Activated T-helper 17 cell treated with anti-CD3 and anti-CD28 coated beads, Interleukin-2, amount 50 U/mL, for 72 hours (primary cell): ENCODE data around the gene PRKCE. TPM values are rescaled to one million over a fixed set of nuclear protein-coding genes. Genes with fewer than 3 reads are reported as not detected.
A peak's percentile ranks its signal among the peaks of the same experiment; 100 is the strongest.

ENCODE experiments used
- ATAC-seq: fragments of 150-1000 bp; cut with Tn5 transposase; replicated peaks from 2 replicates; pipeline ENCODE4 v1.10.0; 2021; ENCODE audit warnings: mild to moderate bottlenecking, moderate library complexity
- H3K27ac Mint-ChIP-seq: one replicate; pipeline ENCODE4 v1.8.0; 2022; ENCODE audit warnings: mixed read lengths
- H3K27me3 Mint-ChIP-seq: one replicate; pipeline ENCODE4 v1.8.0; 2022; ENCODE audit warnings: mixed read lengths
- H3K36me3 Mint-ChIP-seq: one replicate; pipeline ENCODE4 v1.8.0; 2022; ENCODE audit warnings: low read depth, mild to moderate bottlenecking, mixed read lengths
- H3K4me1 Mint-ChIP-seq: one replicate; pipeline ENCODE4 v1.8.0; 2022; ENCODE audit warnings: mixed read lengths
- H3K4me3 Mint-ChIP-seq: one replicate; pipeline ENCODE4 v1.8.0; 2022; ENCODE audit warnings: mild to moderate bottlenecking, mixed read lengths
- H3K9me3 Mint-ChIP-seq: one replicate; pipeline ENCODE4 v1.8.0; 2022; ENCODE audit warnings: mixed read lengths
- total RNA-seq, 2 donors: library from RNA; stranded (reverse); gene quantifications; one replicate each; pipeline ENCODE4 v1.2.3, GENCODE V29; 2022

PRKCE gene
- total RNA-seq, 2 donors from 2014 or later, result 15.9 to 16.6 TPM

DNA sequence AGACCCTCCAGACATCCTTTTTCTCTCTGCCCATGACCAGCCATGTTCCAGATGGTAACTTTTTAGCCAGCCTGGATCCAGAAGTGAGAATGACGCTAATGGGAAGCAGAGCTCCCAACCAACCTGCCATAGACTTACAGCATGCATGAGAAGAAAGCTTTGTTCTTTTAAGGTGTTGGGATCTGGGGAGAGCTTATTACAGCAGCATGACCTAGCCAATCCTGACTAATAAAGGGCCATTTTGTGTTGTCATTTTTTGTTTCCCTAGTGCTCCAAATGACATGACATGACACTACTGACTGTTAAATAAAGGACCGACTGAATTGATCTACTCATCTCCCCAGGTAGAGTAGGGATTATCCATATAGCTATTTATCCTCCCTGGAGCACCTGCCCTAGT, 5.2 kb upstream of the PRKCE start:
- Mint-ChIP-seq H3K27me3 (peaks cover 19% of the 10 kb centered on the region), H3K27ac (no peak overlapping the region), H3K4me3 (no peak overlapping the region), H3K36me3 (peaks cover 6% of the 10 kb centered on the region), H3K4me1 (peaks cover 9% of the 10 kb centered on the region), H3K9me3 (no peaks in the 10 kb centered on the region)
- ATAC-seq, result no peak

GRCh38 chr2:45647356-45647755, 4.1 kb upstream of the PRKCE start:
- Mint-ChIP-seq H3K4me1 (peaks cover 12% of the 10 kb centered on the region), H3K27ac (no peak overlapping the region), H3K9me3 (no peaks in the 10 kb centered on the region), H3K4me3 (no peak overlapping the region), H3K27me3 (peaks cover 9% of the 10 kb centered on the region), H3K36me3 (peaks cover 9% of the 10 kb centered on the region)
- no peak for ATAC-seq

DNA sequence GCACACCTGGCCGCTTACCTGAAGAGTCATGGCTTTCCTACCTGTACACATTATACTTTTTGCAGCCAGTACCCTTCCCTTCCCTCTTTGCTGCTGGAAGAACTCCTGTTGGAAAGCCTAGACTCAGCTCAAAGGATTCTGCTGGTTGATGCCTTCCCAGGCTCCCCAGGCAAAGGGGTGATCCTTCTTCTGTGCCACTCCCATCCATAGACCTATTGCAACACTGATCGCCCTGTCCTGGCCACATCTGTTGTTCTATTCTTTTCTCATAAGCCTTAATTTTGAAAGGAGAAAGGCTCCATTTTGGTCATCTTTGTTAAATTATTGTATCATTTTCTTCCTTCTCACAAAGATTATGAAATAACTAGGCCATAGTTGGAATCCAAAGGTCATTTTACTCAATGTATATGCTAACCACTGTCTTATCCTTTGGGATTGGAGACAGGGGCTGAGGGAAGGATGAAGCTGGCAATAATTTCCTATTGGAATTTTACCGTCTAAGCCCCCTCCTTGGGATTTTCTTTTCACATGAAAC, 3.4 kb upstream of the PRKCE start:
- H3K9me3 Mint-ChIP-seq, result no peaks in the 10 kb centered on the region
- no peak overlapping the region for H3K27ac Mint-ChIP-seq
- H3K4me1 Mint-ChIP-seq, result peaks cover 19% of the 10 kb centered on the region
- H3K4me3 Mint-ChIP-seq, result no peak overlapping the region
- H3K27me3 Mint-ChIP-seq, result peaks cover 6% of the 10 kb centered on the region
- H3K36me3 Mint-ChIP-seq, result peaks cover 16% of the 10 kb centered on the region
- no peak for ATAC-seq

DNA sequence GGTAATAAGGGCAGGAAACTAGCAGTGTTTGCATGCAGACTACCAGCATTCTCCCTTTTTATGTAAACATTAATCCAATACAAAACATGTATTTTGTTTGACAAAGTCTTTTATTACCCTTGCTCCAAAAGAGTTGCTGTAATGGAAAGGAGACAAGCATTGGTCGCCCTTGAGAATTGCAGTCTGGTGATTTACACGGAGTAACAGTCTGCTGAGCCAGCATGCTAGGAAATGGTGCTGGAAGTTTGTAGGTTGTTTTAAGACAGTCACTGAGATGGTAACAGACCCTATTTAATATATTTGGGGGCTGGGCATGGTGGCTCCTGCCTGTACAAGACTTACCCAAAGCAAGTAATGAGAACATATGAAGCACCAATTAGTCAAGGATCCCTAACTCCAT, 2.8 kb upstream of the PRKCE start:
- ATAC-seq, result no peak
- H3K9me3 Mint-ChIP-seq, result no peaks in the 10 kb centered on the region
- H3K27me3 Mint-ChIP-seq, result peaks cover 3% of the 10 kb centered on the region
- no peak overlapping the region for H3K4me3 Mint-ChIP-seq
- peaks cover 21% of the 10 kb centered on the region for H3K4me1 Mint-ChIP-seq
- H3K36me3 Mint-ChIP-seq, result peaks cover 18% of the 10 kb centered on the region
- H3K27ac Mint-ChIP-seq, result no peak overlapping the region

GRCh38 chr2:45649462-45649857, 2.0 kb upstream of the PRKCE start:
- peak overlapping the region; percentile 50 for H3K27ac Mint-ChIP-seq
- peak overlapping the region; percentile 86 for H3K4me3 Mint-ChIP-seq
- H3K4me1 Mint-ChIP-seq, result peaks cover 17% of the 10 kb centered on the region
- ATAC-seq, result no peak
- H3K9me3 Mint-ChIP-seq, result no peaks in the 10 kb centered on the region
- no peaks in the 10 kb centered on the region for H3K27me3 Mint-ChIP-seq
- H3K36me3 Mint-ChIP-seq, result peaks cover 18% of the 10 kb centered on the region

DNA sequence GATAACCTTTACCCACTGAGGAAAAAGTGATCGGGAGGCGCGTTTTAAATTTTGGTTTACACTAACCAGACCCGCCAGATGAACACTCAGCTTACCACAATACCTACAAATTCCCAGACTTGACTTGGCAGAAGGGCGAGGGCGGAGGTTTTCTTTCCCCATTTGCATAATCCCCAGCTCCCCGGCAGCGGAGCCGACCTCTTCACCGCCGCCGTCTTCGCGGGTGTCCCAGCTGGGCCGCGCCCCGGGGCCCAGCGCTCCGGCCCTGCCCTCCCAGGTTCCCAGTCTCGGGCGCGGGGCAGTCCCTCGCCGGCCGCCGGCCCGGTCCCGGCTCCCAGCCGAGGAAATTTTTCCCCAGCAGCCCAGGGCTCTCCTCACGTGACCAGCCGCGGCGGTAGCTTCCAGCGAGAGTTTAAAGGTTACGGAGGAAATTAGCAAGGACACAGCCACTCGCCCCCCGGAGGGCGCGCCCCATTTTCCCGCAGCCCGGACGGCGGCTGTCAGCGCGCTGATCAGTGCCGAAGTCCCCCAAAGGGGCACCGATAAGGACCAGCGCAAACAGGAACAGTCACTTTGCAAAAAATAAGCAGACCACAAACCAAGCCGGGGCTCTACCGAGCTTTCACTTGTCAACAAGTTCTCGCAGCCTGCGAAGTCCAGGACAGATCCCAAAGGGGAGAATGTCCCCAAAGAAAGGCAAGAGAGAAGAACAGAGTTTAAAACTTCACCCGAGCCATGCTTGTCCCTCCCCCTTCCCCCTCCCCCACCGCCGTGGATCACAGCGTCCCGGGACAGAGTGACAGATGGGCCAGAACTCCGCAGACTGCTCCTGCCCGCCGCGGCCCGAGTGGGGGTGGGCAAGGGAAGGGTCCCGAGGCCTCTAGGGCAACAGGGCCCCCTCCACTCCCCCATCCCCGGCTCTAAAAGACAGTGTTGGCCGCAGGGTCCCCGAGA, 1.3 kb upstream of the PRKCE start:
- H3K27me3 Mint-ChIP-seq, result no peaks in the 10 kb centered on the region
- peak overlapping the region; percentile 89 for H3K27ac Mint-ChIP-seq
- H3K4me3 Mint-ChIP-seq, result peak overlapping the region; percentile 86
- no peaks in the 10 kb centered on the region for H3K9me3 Mint-ChIP-seq
- peaks cover 17% of the 10 kb centered on the region for H3K4me1 Mint-ChIP-seq
- H3K36me3 Mint-ChIP-seq, result peaks cover 18% of the 10 kb centered on the region
- peak; percentile 53 for ATAC-seq

DNA sequence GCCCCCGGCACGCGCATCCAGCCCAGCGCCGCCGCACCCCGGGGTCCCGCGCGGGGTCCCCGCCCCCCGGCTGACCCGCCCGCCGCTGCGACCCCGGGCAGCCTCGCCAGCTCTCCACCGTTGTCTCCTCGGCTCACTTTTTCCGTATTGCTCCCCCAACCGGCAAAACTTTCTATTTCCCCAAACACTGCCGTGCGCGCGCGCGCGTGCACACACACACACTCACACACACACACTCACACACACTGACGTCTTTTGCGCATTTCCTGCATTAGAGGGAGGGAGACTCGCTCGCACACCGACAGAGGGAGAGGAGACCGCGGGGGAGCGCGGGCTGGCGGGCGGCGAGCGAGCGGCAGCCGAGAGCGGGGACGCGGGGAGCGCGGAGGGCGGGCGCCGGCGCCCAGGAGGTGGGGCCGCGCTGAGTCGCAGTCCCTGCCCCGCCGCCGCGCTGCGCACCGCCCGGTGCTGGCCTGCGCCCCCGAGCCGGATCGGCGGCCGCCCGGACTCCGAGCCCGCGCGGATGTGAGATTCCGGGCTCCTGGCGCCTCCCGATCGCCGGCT, 542 bp upstream of the PRKCE start:
- peak; percentile 80 for ATAC-seq
- Mint-ChIP-seq H3K9me3 (no peaks in the 10 kb centered on the region), H3K27me3 (no peaks in the 10 kb centered on the region), H3K4me3 (peak overlapping the region; percentile 86), H3K4me1 (peaks cover 17% of the 10 kb centered on the region), H3K36me3 (peaks cover 18% of the 10 kb centered on the region), H3K27ac (peak overlapping the region; percentile 89)

DNA sequence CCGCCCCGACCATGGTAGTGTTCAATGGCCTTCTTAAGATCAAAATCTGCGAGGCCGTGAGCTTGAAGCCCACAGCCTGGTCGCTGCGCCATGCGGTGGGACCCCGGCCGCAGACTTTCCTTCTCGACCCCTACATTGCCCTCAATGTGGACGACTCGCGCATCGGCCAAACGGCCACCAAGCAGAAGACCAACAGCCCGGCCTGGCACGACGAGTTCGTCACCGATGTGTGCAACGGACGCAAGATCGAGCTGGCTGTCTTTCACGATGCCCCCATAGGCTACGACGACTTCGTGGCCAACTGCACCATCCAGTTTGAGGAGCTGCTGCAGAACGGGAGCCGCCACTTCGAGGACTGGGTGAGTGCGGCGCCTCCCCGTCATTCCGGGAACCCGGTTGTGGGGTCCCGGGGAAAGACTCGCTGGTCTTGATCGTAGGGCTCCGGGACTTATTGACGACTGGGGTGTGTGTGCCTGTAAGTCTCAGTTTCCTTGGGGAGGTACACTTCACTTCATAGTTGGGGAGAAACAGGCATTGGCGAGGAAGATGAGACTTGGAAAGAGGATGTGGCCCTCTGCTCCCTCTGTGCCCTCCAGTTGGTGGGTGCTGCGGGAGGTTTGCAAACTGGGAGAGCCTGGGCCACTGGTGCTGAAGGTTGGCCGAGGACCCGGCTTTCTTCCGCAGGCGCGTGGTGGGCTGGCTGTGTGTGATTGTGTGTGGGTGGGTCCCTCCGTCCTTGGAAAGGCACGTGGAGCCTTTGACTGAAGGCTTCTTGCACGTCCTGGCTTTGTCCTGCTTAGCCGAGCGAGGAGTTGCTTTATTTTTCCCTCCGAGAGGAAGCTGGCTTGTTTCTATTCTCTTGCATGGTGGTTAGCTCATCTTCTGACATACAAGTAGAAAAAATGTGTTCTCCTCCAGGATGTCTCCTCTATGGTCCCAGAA, 886 bp downstream of the PRKCE start:
- no peaks in the 10 kb centered on the region for H3K9me3 Mint-ChIP-seq
- H3K27me3 Mint-ChIP-seq, result no peaks in the 10 kb centered on the region
- H3K27ac Mint-ChIP-seq, result peak overlapping the region; percentile 58
- peaks cover 18% of the 10 kb centered on the region for H3K36me3 Mint-ChIP-seq
- H3K4me3 Mint-ChIP-seq, result peak overlapping the region; percentile 86
- no peak for ATAC-seq
- H3K4me1 Mint-ChIP-seq, result peaks cover 17% of the 10 kb centered on the region

- H3K36me3 Mint-ChIP-seq, result peaks cover 18% of the 10 kb centered on the region
- no peak for ATAC-seq
- no peaks in the 10 kb centered on the region for H3K9me3 Mint-ChIP-seq
- no peak overlapping the region for H3K27ac Mint-ChIP-seq
- peaks cover 17% of the 10 kb centered on the region for H3K4me1 Mint-ChIP-seq
- H3K27me3 Mint-ChIP-seq, result no peaks in the 10 kb centered on the region
- peak overlapping the region; percentile 86 for H3K4me3 Mint-ChIP-seq
Measured at GRCh38 chr2:45653122-45653913, 1.8 kb downstream of the PRKCE start.

- peaks cover 18% of the 10 kb centered on the region for H3K36me3 Mint-ChIP-seq
- no peak for ATAC-seq
- no peaks in the 10 kb centered on the region for H3K27me3 Mint-ChIP-seq
- H3K4me3 Mint-ChIP-seq, result no peak overlapping the region
- H3K4me1 Mint-ChIP-seq, result peaks cover 18% of the 10 kb centered on the region
- H3K9me3 Mint-ChIP-seq, result no peaks in the 10 kb centered on the region
- H3K27ac Mint-ChIP-seq, result no peak overlapping the region
Measured at GRCh38 chr2:45654250-45654649, 2.8 kb downstream of the PRKCE start.

DNA sequence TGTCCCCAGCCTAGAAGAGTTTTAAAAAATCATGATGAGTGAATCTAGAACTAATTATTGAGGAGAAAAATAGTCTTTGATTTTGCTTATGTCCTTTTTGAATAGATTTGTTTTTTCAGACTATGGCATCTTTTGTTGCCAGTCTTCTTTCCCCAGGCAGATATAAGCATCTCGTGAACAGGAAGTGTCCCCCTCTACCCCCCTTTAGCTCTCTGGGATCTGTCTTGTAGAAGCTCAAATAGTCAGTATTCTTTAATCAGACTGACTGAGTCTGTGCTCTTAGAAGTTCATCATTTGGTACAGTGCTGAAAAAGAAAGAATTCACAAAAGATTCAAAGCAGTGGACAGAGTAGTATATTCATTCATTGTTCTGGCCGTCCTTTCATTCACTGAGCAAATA, 10.4 kb downstream of the PRKCE start:
- H3K4me1 Mint-ChIP-seq, result peaks cover 11% of the 10 kb centered on the region
- no peaks in the 10 kb centered on the region for H3K9me3 Mint-ChIP-seq
- no peak overlapping the region for H3K27ac Mint-ChIP-seq
- no peak for ATAC-seq
- H3K4me3 Mint-ChIP-seq, result no peak overlapping the region
- H3K27me3 Mint-ChIP-seq, result no peaks in the 10 kb centered on the region
- H3K36me3 Mint-ChIP-seq, result no peaks in the 10 kb centered on the region

DNA sequence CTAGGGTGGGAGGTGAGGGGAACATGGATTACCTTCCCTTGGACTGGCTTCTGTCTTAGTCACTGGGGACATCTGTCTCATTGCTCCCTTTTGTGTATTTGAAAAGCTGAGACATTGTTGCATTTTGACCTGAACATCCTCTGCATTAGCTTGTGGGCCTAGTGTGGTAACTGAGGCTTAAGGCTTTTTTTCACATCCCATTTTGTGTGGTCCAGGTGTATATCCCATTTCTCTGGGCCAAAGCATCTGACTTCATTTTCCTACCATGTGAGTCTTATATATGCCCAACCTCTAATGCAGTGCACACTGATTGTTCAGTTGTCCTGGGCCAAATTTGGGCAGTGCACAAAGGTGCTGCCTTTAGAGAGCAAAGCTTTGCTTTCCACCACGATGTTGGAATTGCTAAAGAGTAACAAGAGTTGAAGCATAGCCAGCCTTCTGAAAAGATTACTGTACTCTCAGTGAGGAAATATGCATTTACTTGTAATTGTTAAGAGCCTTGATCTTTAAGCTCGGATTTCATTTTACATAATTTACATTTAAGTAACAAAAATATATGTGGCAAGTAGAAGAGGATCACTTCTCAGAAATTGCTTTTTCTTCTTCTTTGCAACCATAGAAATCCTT, 13.3 kb downstream of the PRKCE start:
- no peaks in the 10 kb centered on the region for H3K9me3 Mint-ChIP-seq
- ATAC-seq, result no peak

GRCh38 chr2:45668509-45668908, 17.0 kb downstream of the PRKCE start:
- no peaks in the 10 kb centered on the region for H3K27me3 Mint-ChIP-seq
- no peak overlapping the region for H3K27ac Mint-ChIP-seq
- ATAC-seq, result no peak
- H3K4me1 Mint-ChIP-seq, result peaks cover 12% of the 10 kb centered on the region
- no peak overlapping the region for H3K4me3 Mint-ChIP-seq
- H3K9me3 Mint-ChIP-seq, result no peaks in the 10 kb centered on the region
- H3K36me3 Mint-ChIP-seq, result no peaks in the 10 kb centered on the region

More for the DNA sequence above, 13.3 kb downstream of the PRKCE start:
- Mint-ChIP-seq H3K4me1 (peaks cover 12% of the 10 kb centered on the region), H3K27me3 (no peaks in the 10 kb centered on the region), H3K36me3 (no peaks in the 10 kb centered on the region), H3K4me3 (no peak overlapping the region), H3K27ac (no peak overlapping the region)
